Cardiac fibroblast (primary cell): ENCODE measurements around the gene POPDC2.
A peak's percentile ranks its signal among the peaks of the same experiment; 100 is the strongest.

Experiments
- DNase-seq, 2 donors: peaks; one replicate each; pipeline versions ENCODE4 v3.0.0 to v3.0.0-alpha.2; 2010; ENCODE audit warnings: low read depth in 2 of 2
- H3K4me3 ChIP-seq, 2 donors: replicated peaks in 1 of 2; 1 replicate in 1 of 2; 2 replicates in 1 of 2; pipeline ENCODE4 v1.5.1; 2011; ENCODE audit warnings: low read depth in 2 of 2, low read length in 2 of 2, mild to moderate bottlenecking in 2 of 2, moderate library complexity in 1 of 2
- CTCF ChIP-seq: IDR thresholded peaks from one replicate; pipeline ENCODE4 v1.5.1; 2011; ENCODE audit warnings: low read depth, mild to moderate bottlenecking, low read length, inconsistent platforms

The POPDC2 gene

GRCh38 chr3:119641416-119641815 lies 19.0 kb downstream of the POPDC2 start:
- no peak for TF ChIP-seq CTCF

DNA sequence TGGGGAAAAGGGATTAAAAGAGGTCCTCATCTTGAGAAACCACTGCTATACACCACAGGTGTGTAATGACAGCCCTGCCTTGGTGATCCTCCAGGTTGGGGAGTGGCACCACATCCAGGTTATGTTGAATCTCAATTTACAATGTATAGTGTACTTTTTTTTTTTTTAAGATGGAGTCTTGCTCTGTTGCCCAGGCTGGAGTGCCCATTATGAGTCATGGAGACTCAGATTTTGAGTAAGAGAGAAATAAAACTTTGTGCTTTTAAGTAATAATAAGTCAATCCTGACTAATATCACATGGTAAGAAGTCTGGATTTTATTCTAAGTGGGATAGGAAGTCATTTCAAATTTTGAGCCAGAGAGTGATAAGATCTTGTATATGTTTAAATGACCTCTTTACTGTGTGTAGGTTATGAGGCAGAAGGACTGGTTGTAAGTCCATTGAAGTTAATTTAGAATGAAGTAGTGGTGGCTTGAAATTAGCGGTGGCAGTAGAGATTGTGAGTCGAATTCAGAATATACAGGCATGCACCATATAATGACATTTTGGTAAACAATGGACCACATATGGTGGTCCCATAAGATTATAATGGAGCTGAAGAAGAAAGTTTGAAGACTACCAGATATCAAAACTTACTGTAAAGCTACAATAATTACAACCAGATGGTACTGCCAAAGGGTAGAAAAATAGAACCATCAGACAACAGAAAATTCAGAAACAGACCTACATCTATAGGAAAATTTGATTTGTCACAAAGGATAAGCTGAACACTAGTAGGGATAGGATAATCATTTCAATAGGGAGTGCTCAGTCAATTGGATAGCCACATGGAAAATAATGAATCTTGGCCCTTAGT lies 20.7 kb downstream of the POPDC2 start:
- no peak for DNase-seq
- TF ChIP-seq CTCF, result no peak
- no peak overlapping the region for H3K4me3 ChIP-seq

More at GRCh38 chr3:119641416-119641815, 19.0 kb downstream of the POPDC2 start:
- no peak for DNase-seq
- H3K4me3 ChIP-seq, result no peak overlapping the region

- H3K4me3 ChIP-seq, result no peak overlapping the region
- peak; percentile 85 to 90 for DNase-seq
- no peak for TF ChIP-seq CTCF
Observed at GRCh38 chr3:119637679-119638477, 22.5 kb downstream of the POPDC2 start.

- no peak for TF ChIP-seq CTCF
- H3K4me3 ChIP-seq, result no peak overlapping the region
- DNase-seq, result no peak
Observed at GRCh38 chr3:119636891-119637611, 23.3 kb downstream of the POPDC2 start.

GRCh38 chr3:119636249-119636648 lies 24.1 kb downstream of the POPDC2 start:
- TF ChIP-seq CTCF, result no peak
- H3K4me3 ChIP-seq, result no peak overlapping the region
- DNase-seq, result peak; percentile 53 to 66

GRCh38 chr3:119635719-119636118 lies 24.7 kb downstream of the POPDC2 start:
- no peak for TF ChIP-seq CTCF
- no peak overlapping the region for H3K4me3 ChIP-seq
- no peak for DNase-seq
